Thyroid gland (tissue), 4 donors: ENCODE measurements around the gene C1orf52. TPM values are rescaled to one million over a fixed set of nuclear protein-coding genes. Genes with fewer than 3 reads are reported as not detected.

Experiments used
- DNase-seq, 2 donors: peaks; one replicate each; pipeline ENCODE4 v3.0.0-alpha.2; 2019
- H3K27ac ChIP-seq, 3 donors: fragments of 200-600 bp; sonication (generic); 1 replicate in 2 of 3; 2 replicates in 1 of 3; pipeline ENCODE4 v1.5.1; 2016 to 2019; ENCODE audit warnings: mild to moderate bottlenecking in 1 of 3, moderate library complexity in 1 of 3
- H3K27me3 ChIP-seq: fragments of 200-600 bp; sonication (generic); one replicate; pipeline ENCODE4 v1.5.1; 2019
- H3K36me3 ChIP-seq, 2 donors: fragments of 200-600 bp; sonication (generic); one replicate each; pipeline ENCODE4 v1.5.1; 2016 to 2019
- H3K4me1 ChIP-seq, 2 donors: fragments of 200-600 bp; sonication (generic); one replicate each; pipeline ENCODE4 v1.5.1; 2017 to 2019
- H3K4me3 ChIP-seq, 3 donors: fragments of 200-600 bp; sonication (generic); replicated peaks in 1 of 3; 1 replicate in 2 of 3; 2 replicates in 1 of 3; pipeline ENCODE4 v1.5.1; 2016; ENCODE audit warnings: mild to moderate bottlenecking in 1 of 3
- H3K9me3 ChIP-seq: fragments of 200-600 bp; sonication (generic); one replicate; pipeline ENCODE4 v1.5.1; 2017
- POLR2A ChIP-seq, 2 donors: fragments of 450-650 bp; IDR thresholded peaks; one replicate each; pipeline ENCODE4 v1.6.1; 2017; ENCODE audit warnings: antibody characterized with exemption in 2 of 2, mild to moderate bottlenecking in 2 of 2, moderate library complexity in 1 of 2
- WGBS, 2 donors: methylation state at CpG; one replicate each; pipeline ENCODE4 v1.1.5; 2017; 5-methylcytosine and 5-hydroxymethylcytosine counted together
- intact Hi-C: fragments of 100-400 bp; cut with DNase I; formaldehyde crosslinking; loops from one replicate; pipeline ENCODE4 v1.15.1; 2023
- total RNA-seq, 4 donors: library from RNA; depleted of rRNA; stranded (reverse); fragments of >200 nt; gene quantifications; one replicate each; pipeline ENCODE4 v1.2.3, GENCODE V29; 2016
- TF ChIP-seq, protein P1 (sequence below), 6 experiments: fragments of 200-600 bp in 3 of 6; fragments of 450-650 bp in 3 of 6; sonication (generic) in 3 of 6; IDR thresholded peaks; one replicate each; pipeline ENCODE4 v1.5.1; 2016 to 2019; ENCODE audit warnings: antibody characterized with exemption in 6 of 6, mild to moderate bottlenecking in 2 of 6, inconsistent platforms in 1 of 6, moderate library complexity in 1 of 6

Gene C1orf52
- total RNA-seq, 4 donors from 2014 or later: 9.0 to 28.7 (median 17.5) TPM

DNA sequence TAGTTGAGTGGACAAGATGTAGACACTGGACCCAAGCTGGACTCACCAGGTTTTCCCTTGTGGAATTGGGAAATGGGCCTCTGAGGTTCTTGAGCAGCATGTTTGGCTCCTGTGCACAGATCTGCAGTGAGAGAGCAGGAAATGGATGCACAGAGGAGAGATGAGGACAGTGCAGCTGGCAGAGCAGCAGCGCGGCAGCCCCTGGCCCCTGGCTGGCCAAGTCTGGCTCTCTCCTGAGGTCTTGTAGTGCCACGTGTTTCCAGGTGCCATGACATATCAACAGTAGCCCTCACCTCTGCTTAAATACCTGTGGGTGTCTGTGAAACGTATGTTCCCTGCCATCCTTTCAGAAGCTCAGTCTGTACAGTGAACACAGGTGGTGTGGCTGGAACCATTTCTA lies 36.2 kb upstream of the C1orf52 start:
- intact Hi-C loops: no loop called here
- no peaks in the 10 kb centered on the region for H3K9me3 ChIP-seq
- H3K36me3 ChIP-seq: no peaks in the 10 kb centered on the region
- no peaks in the 10 kb centered on the region for H3K27me3 ChIP-seq
- no peak for DNase-seq
- H3K4me3 ChIP-seq: no peak overlapping the region
- H3K4me1 ChIP-seq: peaks cover 8 to 26% of the 10 kb centered on the region in 2 donors
- peak overlapping the region in 1 of 3 donors; percentile 57 for H3K27ac ChIP-seq
- TF ChIP-seq, protein P1, sequence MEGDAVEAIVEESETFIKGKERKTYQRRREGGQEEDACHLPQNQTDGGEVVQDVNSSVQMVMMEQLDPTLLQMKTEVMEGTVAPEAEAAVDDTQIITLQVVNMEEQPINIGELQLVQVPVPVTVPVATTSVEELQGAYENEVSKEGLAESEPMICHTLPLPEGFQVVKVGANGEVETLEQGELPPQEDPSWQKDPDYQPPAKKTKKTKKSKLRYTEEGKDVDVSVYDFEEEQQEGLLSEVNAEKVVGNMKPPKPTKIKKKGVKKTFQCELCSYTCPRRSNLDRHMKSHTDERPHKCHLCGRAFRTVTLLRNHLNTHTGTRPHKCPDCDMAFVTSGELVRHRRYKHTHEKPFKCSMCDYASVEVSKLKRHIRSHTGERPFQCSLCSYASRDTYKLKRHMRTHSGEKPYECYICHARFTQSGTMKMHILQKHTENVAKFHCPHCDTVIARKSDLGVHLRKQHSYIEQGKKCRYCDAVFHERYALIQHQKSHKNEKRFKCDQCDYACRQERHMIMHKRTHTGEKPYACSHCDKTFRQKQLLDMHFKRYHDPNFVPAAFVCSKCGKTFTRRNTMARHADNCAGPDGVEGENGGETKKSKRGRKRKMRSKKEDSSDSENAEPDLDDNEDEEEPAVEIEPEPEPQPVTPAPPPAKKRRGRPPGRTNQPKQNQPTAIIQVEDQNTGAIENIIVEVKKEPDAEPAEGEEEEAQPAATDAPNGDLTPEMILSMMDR (IDR thresholded peaks at IDR 0.05): no peak
- no peak for TF ChIP-seq POLR2A (IDR thresholded peaks at IDR 0.05)
- WGBS, 2 donors: 85 to 90% methylated on average over 4 of the region's 4 CpGs

DNA sequence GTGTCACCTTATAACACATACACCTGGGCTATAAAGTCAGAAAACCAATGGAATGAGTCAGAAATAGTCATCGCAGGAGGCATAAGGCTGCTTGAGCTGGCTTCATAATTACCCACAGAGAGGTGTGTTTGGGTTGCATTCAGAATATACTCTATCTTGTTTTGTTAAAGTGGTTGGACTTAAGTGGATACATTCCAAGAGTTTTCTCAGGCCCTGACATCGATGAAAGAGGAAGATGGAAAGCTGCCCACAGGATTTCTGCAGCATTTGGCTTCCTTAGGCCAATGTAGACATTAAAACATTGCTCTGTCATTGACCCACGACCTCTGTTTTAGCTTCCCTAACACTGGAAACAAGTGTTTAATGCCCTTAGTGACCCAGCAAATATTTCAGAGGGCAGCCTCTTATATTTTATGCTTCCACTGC lies 35.6 kb upstream of the C1orf52 start:
- Histone ChIP-seq H3K36me3 (no peaks in the 10 kb centered on the region), H3K9me3 (no peaks in the 10 kb centered on the region), H3K27ac (peak overlapping the region in 1 of 3 donors; percentile 57), H3K27me3 (no peaks in the 10 kb centered on the region), H3K4me1 (peaks cover 8 to 26% of the 10 kb centered on the region in 2 donors), H3K4me3 (no peak overlapping the region)
- intact Hi-C loops: no loop called here
- TF ChIP-seq, protein P1 (IDR thresholded peaks at IDR 0.05): no peak
- TF ChIP-seq POLR2A (IDR thresholded peaks at IDR 0.05): no peak
- 10 to 20% methylated on average over 3 of the region's 3 CpGs for WGBS, 2 donors
- DNase-seq: no peak

DNA sequence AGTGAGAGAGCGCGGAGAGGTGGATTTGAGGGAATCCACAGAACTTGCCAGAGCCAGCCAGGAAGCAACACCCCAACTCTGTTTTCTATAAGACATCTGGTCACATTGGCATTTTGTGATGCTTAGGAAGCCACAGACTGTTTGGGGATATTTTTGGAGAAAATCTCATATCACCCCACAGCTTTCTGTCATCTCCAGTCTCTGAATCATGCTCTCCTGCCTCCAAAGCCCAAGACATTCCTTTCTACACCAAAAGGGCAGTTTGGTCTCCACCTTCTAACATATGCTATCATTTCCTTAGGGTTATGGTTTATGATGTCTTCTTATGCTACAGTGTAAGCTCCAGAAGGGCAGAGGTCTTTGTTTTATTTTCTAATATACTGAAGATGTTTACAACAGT lies 31.4 kb upstream of the C1orf52 start:
- H3K9me3 ChIP-seq: no peaks in the 10 kb centered on the region
- WGBS, 2 donors: 98 to 100% methylated on average over 2 of the region's 2 CpGs
- H3K27ac ChIP-seq: no peak overlapping the region
- H3K36me3 ChIP-seq: no peaks in the 10 kb centered on the region
- no peak overlapping the region for H3K4me3 ChIP-seq
- no peaks in the 10 kb centered on the region for H3K27me3 ChIP-seq
- peaks cover 0 to 9% of the 10 kb centered on the region in 2 donors for H3K4me1 ChIP-seq
- no peak for DNase-seq
- TF ChIP-seq POLR2A (IDR thresholded peaks at IDR 0.05): no peak
- TF ChIP-seq, protein P1 (IDR thresholded peaks at IDR 0.05): no peak
- intact Hi-C loops: no loop called here

DNA sequence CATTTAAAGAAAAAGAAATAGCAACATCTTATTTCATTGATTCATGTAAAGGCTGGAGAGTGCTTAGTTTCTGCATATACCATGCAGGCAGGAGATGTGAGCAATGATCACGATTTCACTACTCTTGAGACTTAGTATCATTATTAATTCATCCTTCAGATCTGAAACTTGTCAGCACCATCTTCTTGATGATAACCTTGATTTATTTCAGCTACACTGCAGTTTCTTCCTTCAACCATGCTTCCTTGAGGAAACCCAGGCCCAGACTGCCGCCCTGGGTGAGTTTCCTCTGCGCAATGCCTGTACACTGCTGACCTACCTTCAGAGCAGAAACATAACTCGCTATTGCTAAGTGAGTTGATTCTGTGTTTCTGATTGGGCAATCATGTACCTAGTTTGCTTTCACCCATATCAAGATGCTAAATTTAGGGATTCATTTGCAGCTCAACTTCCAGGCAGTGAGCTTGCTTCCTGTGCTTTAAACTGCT lies 30.4 kb upstream of the C1orf52 start:
- Histone ChIP-seq H3K9me3 (no peaks in the 10 kb centered on the region), H3K36me3 (no peaks in the 10 kb centered on the region), H3K27ac (no peak overlapping the region), H3K27me3 (no peaks in the 10 kb centered on the region), H3K4me1 (peaks cover 0 to 3% of the 10 kb centered on the region in 2 donors), H3K4me3 (no peak overlapping the region)
- DNase-seq: no peak
- intact Hi-C loops: no loop called here
- no peak for TF ChIP-seq POLR2A (IDR thresholded peaks at IDR 0.05)
- TF ChIP-seq, protein P1 (IDR thresholded peaks at IDR 0.05): no peak
- 92% methylated on average over 4 of the region's 4 CpGs for WGBS, 2 donors

DNA sequence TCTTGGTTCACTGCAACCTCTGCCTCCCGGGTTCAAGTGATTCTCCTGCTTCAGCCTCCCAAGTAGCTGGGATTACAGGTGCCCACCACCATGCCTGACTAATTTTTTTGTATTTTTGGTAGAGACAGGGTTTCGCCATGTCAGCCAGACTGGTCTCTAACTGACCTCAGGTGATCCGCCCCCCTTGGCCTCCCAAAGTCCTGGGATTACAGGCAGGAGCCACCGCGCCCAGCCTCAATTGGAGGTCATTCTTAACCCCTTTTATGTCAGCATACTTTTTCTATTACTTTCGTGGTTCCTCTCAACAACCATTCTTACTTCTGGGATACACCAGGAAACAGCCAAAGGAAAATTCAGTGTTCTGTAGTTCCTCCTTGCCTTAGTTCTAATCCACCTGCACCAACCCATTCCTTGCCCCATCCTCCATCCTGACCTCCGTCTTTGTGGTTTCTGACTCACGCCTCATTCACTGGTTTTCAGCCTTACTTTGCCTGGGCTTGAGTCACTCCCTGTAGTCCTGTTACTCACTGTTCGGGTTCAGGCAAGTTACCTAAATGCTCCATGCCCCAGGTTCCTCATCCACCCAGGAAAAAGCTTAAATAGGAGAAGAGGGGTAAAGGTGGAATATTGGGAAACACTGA lies 29.9 kb upstream of the C1orf52 start:
- WGBS, 2 donors: 93 to 98% methylated on average over 9 of the region's 9 CpGs
- intact Hi-C loops: no loop called here
- Histone ChIP-seq H3K4me1 (no peaks in the 10 kb centered on the region), H3K36me3 (no peaks in the 10 kb centered on the region), H3K27me3 (no peaks in the 10 kb centered on the region), H3K27ac (no peak overlapping the region), H3K4me3 (no peak overlapping the region), H3K9me3 (no peaks in the 10 kb centered on the region)
- no peak for TF ChIP-seq POLR2A (IDR thresholded peaks at IDR 0.05)
- TF ChIP-seq, protein P1 (IDR thresholded peaks at IDR 0.05): no peak
- no peak for DNase-seq
